ENCODE data around the gene TMEM170B. TPM values are rescaled to one million over a fixed set of nuclear protein-coding genes. Genes with fewer than 3 reads are reported as not detected.

Gene TMEM170B
- polyA plus RNA-seq, 2 of the 4 experiments (the other 2 are of a cell fraction): 2.5 to 3.2 TPM

DNA sequence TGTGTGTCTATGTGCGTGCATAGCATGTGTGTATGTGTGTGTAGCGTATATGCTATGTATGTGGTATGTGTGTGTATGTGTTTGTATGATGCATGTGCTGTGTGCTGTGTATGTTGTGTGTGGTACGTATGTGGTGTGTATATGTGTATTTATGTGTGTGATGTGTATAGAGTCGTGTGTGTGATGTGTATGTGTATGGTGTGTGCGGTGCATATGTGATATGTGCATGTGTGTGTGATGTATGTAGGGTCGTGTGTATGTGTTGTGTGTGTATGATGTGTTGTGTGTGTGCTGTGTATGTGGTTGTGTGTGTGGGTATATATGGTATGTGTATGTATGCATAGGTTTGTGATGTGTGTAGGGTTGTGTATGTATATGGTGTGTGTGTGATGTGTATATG, 46.6 kb upstream of the TMEM170B start (continued):
- TF ChIP-seq FOSB (CRISPR knock-in tag; IDR thresholded peaks at IDR 0.05) (no peak), RAD21 (conservative IDR thresholded peaks at IDR 0.05 in 1 of 2, IDR thresholded peaks at IDR 0.05 in 1 of 2) (no peak), ZSCAN20 (CRISPR knock-in tag; IDR thresholded peaks at IDR 0.05) (no peak), GATA3 (IDR thresholded peaks at IDR 0.05; ENCODE audit: borderline replicate concordance) (no peak)

DNA sequence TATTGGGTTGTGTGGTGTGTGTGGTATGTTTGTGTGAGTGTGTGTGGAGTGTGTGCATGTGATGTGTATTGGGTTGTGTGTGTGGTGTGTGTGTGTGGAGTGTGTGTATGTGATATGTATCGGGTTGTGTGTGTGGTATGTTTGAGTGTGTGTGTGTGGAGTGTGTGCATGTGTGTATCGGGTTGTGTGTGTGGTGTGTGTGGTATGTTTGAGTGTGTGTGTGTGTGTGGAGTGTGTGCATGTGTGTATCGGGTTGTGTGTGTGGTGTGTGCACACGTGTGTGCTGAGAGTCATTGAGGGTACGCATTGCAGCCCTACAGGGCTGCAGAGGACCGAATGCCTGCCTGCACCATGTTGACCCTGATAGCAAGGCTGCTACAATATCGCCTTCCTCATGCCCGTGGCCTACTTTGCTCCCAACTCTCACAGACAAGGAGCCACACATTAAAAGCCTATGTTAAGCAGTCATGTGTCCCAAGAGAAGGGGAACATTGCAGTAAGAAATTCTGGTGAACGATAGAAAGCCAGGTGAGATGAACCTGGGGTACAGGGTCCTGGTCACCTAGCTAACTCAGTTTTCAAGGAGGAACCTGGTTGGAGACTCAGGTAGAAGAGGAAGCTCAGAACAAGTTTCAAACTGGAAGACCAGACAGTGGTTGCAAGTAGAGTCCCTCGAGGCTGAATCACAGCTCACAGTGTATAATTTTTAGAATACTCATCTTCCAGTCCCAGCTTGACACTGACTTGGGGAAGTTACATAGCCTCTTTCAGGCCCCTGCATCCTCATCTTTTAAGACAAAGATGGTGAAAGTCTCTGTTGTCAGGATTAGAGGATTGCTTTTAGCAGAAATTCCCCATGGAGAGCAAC, 45.7 kb upstream of the TMEM170B start:
- ChIA-PET CTCF (interaction anchor here (2.0 kb wide), 1 partner anchor 319 kb away, joined by 5 read pairs; no protein-coding TSS in a partner anchor), POLR2A (no interaction called here)
- no peaks in the 10 kb centered on the region for H3K9me3 ChIP-seq
- H3K4me3 ChIP-seq: no peak overlapping the region
- TF ChIP-seq RFX5 (IDR thresholded peaks at IDR 0.05): no peak
- TF ChIP-seq, protein P1, sequence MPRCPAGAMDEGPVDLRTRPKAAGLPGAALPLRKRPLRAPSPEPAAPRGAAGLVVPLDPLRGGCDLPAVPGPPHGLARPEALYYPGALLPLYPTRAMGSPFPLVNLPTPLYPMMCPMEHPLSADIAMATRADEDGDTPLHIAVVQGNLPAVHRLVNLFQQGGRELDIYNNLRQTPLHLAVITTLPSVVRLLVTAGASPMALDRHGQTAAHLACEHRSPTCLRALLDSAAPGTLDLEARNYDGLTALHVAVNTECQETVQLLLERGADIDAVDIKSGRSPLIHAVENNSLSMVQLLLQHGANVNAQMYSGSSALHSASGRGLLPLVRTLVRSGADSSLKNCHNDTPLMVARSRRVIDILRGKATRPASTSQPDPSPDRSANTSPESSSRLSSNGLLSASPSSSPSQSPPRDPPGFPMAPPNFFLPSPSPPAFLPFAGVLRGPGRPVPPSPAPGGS (IDR thresholded peaks at IDR 0.05): no peak
- TF ChIP-seq HDAC2 (IDR thresholded peaks at IDR 0.05): no peak
- TF ChIP-seq, protein P2, sequence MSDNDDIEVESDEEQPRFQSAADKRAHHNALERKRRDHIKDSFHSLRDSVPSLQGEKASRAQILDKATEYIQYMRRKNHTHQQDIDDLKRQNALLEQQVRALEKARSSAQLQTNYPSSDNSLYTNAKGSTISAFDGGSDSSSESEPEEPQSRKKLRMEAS (IDR thresholded peaks at IDR 0.05): no peak
- TF ChIP-seq PHF8 (IDR thresholded peaks at IDR 0.05; ENCODE audit: borderline replicate concordance, low read depth): no peak
- no peak for TF ChIP-seq FOXS1 (CRISPR knock-in tag; IDR thresholded peaks at IDR 0.05)
- TF ChIP-seq, protein P3, sequence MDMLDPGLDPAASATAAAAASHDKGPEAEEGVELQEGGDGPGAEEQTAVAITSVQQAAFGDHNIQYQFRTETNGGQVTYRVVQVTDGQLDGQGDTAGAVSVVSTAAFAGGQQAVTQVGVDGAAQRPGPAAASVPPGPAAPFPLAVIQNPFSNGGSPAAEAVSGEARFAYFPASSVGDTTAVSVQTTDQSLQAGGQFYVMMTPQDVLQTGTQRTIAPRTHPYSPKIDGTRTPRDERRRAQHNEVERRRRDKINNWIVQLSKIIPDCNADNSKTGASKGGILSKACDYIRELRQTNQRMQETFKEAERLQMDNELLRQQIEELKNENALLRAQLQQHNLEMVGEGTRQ (IDR thresholded peaks at IDR 0.05): no peak
- TF ChIP-seq SREBF2 (IDR thresholded peaks at IDR 0.05): no peak
- TF ChIP-seq NR3C1 (IDR thresholded peaks at IDR 0.05): no peak
- ATAC-seq: no peak
- DNase-seq (ENCODE audit: low read depth in 1 of 2, low spot score in 1 of 2): no peak
- 81% methylated on average over 10 of the region's 10 CpGs for WGBS (ENCODE audit: missing lambda C conversion rate)
- H3K27ac ChIP-seq: peak overlapping the region; percentile 77 to 87; a peak in 4 of 6 replicates
- peaks cover 22% of the 10 kb centered on the region for H3K4me1 ChIP-seq
- no peak overlapping the region for H3K4me2 ChIP-seq
- no peak for FAIRE-seq

DNA sequence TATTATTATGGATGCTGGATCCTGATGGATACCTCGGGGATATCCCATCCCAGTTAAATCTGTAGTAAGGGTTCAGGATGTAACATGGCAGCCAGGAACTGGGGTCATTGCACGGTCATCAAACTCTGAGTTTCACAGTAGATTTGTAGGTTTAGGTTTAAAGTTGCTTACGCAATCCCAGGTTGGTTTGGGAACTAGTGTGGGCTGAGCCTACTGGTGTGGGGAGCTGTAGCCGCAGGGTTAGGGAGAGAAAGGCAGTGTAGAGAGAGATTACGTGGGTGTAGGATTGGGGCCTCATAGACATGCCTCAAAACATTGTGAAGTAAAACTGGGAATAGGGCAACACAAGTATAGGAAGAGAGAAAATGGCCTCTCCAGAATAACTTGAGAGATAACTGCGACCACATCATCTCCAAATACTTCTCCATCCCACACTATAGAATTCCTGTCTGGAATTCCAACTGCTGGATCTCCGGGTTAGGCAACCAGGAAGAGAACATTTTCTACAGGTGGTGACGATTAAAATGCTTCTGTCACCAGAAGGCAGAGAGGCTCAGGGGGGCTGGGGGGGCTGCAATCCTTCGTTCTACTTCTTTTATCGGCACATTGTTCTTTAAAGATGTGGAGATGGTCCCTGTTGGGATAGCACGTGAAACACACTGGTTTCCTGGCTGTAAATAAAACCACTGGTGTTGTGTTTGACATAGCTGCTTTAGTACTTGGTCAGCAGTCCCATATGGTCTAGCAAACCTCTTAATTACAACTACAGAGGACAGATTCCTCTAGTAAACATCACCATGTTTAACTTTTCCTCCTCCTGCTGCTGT, 44.9 kb upstream of the TMEM170B start:
- Histone ChIP-seq H3K4me1 (peaks cover 24% of the 10 kb centered on the region), H3K4me3 (no peak overlapping the region), H3K9me3 (no peaks in the 10 kb centered on the region), H3K4me2 (no peak overlapping the region), H3K27ac (peak overlapping the region; percentile 77 to 87; a peak in 5 of 6 replicates)
- peak; percentile 46 to 54; a peak in 3 of 4 replicates for TF ChIP-seq CEBPB (IDR thresholded peaks at IDR 0.05)
- no peak for TF ChIP-seq TP53 (CRISPR knock-in tag; IDR thresholded peaks at IDR 0.05)
- ChIA-PET CTCF (interaction anchor here (0.6 to 2.0 kb wide), 3 partner anchors 177 to 320 kb away, joined by 3 to 5 read pairs (median 3); partner anchors contain the start of gene NEDD9), POLR2A (interaction anchor here (0.7 kb wide), 1 partner anchor 298 kb away, joined by 5 read pairs; no protein-coding TSS in a partner anchor)
- no peak for ATAC-seq
- 93% methylated on average over 11 of the region's 11 CpGs for WGBS (ENCODE audit: missing lambda C conversion rate)
- no peak for DNase-seq (ENCODE audit: low read depth in 1 of 2, low spot score in 1 of 2)
- no peak for FAIRE-seq

DNA sequence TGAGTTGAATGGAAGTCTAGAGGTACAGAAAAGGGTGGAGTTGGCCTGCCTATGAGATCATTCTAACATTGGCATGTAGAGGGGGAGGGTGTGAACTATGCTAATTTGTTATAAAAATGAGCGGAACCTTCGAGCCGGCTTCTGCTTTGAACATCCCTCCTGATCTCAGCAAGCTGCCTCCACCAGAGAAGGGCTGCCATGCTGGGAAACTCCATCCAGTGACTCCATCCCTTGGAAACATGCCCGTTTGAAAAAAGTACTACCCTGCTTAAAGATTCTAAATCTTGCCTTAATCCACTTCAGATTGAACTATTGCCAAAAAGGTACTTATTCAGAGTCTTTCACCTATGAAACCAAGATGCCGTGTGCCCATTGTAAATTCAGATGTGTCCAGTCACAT, 43.6 kb upstream of the TMEM170B start:
- Histone ChIP-seq H3K4me2 (no peak overlapping the region), H3K27ac (peak overlapping the region; percentile 77 to 87), H3K9me3 (no peaks in the 10 kb centered on the region), H3K4me1 (peaks cover 26% of the 10 kb centered on the region), H3K4me3 (no peak overlapping the region)
- CTCF ChIA-PET: interaction anchor here (0.6 to 1.3 kb wide), 3 partner anchors 261 to 398 kb away, joined by 3 to 4 read pairs (median 3); partner anchors contain the start of gene NEDD9
- 95% methylated on average over 4 of the region's 5 CpGs for WGBS (ENCODE audit: missing lambda C conversion rate)
- no peak for DNase-seq (ENCODE audit: low read depth in 1 of 2, low spot score in 1 of 2)
- ATAC-seq: no peak
- POLR2A ChIA-PET: no interaction called here
- FAIRE-seq: no peak
- TF ChIP-seq, protein P4, sequence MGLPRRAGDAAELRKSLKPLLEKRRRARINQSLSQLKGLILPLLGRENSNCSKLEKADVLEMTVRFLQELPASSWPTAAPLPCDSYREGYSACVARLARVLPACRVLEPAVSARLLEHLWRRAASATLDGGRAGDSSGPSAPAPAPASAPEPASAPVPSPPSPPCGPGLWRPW (IDR thresholded peaks at IDR 0.05): no peak
- TF ChIP-seq, protein P5, sequence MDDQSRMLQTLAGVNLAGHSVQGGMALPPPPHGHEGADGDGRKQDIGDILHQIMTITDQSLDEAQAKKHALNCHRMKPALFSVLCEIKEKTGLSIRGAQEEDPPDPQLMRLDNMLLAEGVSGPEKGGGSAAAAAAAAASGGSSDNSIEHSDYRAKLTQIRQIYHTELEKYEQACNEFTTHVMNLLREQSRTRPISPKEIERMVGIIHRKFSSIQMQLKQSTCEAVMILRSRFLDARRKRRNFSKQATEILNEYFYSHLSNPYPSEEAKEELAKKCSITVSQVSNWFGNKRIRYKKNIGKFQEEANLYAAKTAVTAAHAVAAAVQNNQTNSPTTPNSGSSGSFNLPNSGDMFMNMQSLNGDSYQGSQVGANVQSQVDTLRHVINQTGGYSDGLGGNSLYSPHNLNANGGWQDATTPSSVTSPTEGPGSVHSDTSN (IDR thresholded peaks at IDR 0.05): no peak
- no peak for TF ChIP-seq EHF (CRISPR knock-in tag; IDR thresholded peaks at IDR 0.05)
- no peak for TF ChIP-seq HDAC2 (IDR thresholded peaks at IDR 0.05)
- no peak for TF ChIP-seq POLR2A (IDR thresholded peaks at IDR 0.05; ENCODE audit: low read length)
- TF ChIP-seq, protein P6, sequence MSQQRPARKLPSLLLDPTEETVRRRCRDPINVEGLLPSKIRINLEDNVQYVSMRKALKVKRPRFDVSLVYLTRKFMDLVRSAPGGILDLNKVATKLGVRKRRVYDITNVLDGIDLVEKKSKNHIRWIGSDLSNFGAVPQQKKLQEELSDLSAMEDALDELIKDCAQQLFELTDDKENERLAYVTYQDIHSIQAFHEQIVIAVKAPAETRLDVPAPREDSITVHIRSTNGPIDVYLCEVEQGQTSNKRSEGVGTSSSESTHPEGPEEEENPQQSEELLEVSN (IDR thresholded peaks at IDR 0.05; ENCODE audit: borderline replicate concordance, low read depth): no peak
- TF ChIP-seq, protein P2 (IDR thresholded peaks at IDR 0.05): no peak
- TF ChIP-seq, protein P7, sequence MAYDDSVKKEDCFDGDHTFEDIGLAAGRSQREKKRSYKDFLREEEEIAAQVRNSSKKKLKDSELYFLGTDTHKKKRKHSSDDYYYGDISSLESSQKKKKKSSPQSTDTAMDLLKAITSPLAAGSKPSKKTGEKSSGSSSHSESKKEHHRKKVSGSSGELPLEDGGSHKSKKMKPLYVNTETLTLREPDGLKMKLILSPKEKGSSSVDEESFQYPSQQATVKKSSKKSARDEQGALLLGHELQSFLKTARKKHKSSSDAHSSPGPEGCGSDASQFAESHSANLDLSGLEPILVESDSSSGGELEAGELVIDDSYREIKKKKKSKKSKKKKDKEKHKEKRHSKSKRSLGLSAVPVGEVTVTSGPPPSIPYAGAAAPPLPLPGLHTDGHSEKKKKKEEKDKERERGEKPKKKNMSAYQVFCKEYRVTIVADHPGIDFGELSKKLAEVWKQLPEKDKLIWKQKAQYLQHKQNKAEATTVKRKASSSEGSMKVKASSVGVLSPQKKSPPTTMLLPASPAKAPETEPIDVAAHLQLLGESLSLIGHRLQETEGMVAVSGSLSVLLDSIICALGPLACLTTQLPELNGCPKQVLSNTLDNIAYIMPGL (CRISPR knock-in tag; IDR thresholded peaks at IDR 0.05; ENCODE audit: borderline replicate concordance): no peak

Measured in A549 (cell line).